ENCODE results near the gene PARD3B. TPM values are rescaled to one million over a fixed set of nuclear protein-coding genes. Genes with fewer than 3 reads are reported as not detected.
"Not testable (repeated sequence)": the region's sequence is repeated elsewhere in the genome, so short reads cannot be mapped to it uniquely, and the experiment has no call there.

Gene PARD3B
- total RNA-seq, 2 donors from 2014 or later, result 15.0 to 17.8 TPM

GRCh38 chr2:205484215-205484614 lies 938.9 kb downstream of the PARD3B start:
- Histone ChIP-seq H3K27me3 (no peaks in the 10 kb centered on the region), H3K9me3 (no peaks in the 10 kb centered on the region), H3K4me3 (no peak overlapping the region), H3K4me1 (no peaks in the 10 kb centered on the region), H3K27ac (no peak overlapping the region), H3K36me3 (replicated peaks in 1 of 2; ENCODE audit: insufficient read depth in 1 of 2, low read depth in 2 of 2) (no peaks in the 10 kb centered on the region)
- DNase-seq, result no peak
- 60 to 64% methylated on average over 2 of the region's 2 CpGs for WGBS, 2 donors
- intact Hi-C loops (cut with DNase I), result no loop called here
- ATAC-seq, result no peak
- TF ChIP-seq CTCF (IDR thresholded peaks at IDR 0.05) (no peak), POLR2A (IDR thresholded peaks at IDR 0.05) (no peak)

GRCh38 chr2:205484764-205485163 lies 939.5 kb downstream of the PARD3B start:
- H3K4me1 ChIP-seq, result no peaks in the 10 kb centered on the region

GRCh38 chr2:205493528-205493927 lies 948.3 kb downstream of the PARD3B start:
- H3K4me1 ChIP-seq; H3K27me3 ChIP-seq; H3K4me3 ChIP-seq; ATAC-seq; DNase-seq; H3K27ac ChIP-seq; H3K36me3 ChIP-seq (replicated peaks in 1 of 2; ENCODE audit: insufficient read depth in 1 of 2, low read depth in 2 of 2); intact Hi-C loops (cut with DNase I); H3K9me3 ChIP-seq: not testable (repeated sequence)
- 96 to 99% methylated on average over 2 of the region's 2 CpGs for WGBS, 2 donors

More at GRCh38 chr2:205484764-205485163, 939.5 kb downstream of the PARD3B start:
- H3K27ac ChIP-seq, result no peak overlapping the region
- no peaks in the 10 kb centered on the region for H3K36me3 ChIP-seq (replicated peaks in 1 of 2; ENCODE audit: insufficient read depth in 1 of 2, low read depth in 2 of 2)
- no peaks in the 10 kb centered on the region for H3K27me3 ChIP-seq
- ATAC-seq (no peak), DNase-seq (no peak)
- intact Hi-C loops (cut with DNase I), result no loop called here
- WGBS, 2 donors, result 78 to 81% methylated on average over 4 of the region's 4 CpGs
- TF ChIP-seq POLR2A (IDR thresholded peaks at IDR 0.05) (no peak), CTCF (IDR thresholded peaks at IDR 0.05) (no peak)
- H3K9me3 ChIP-seq, result no peaks in the 10 kb centered on the region
- H3K4me3 ChIP-seq, result no peak overlapping the region

GRCh38 chr2:205494537-205495235 lies 949.4 kb downstream of the PARD3B start:
- TF ChIP-seq CTCF (IDR thresholded peaks at IDR 0.05) (no peak), POLR2A (IDR thresholded peaks at IDR 0.05) (no peak)
- DNase-seq, result no peak
- H3K36me3 ChIP-seq (replicated peaks in 1 of 2; ENCODE audit: insufficient read depth in 1 of 2, low read depth in 2 of 2), result no peaks in the 10 kb centered on the region
- 82 to 92% methylated on average over 7 of the region's 7 CpGs for WGBS, 2 donors
- no peaks in the 10 kb centered on the region for H3K9me3 ChIP-seq
- no peaks in the 10 kb centered on the region for H3K4me1 ChIP-seq
- intact Hi-C loops (cut with DNase I), result no loop called here
- no peak overlapping the region for H3K27ac ChIP-seq
- H3K4me3 ChIP-seq, result no peak overlapping the region
- no peak for ATAC-seq
- no peaks in the 10 kb centered on the region for H3K27me3 ChIP-seq

- intact Hi-C loops (cut with DNase I), result no loop called here
- Histone ChIP-seq H3K4me3 (no peak overlapping the region), H3K27me3 (no peaks in the 10 kb centered on the region), H3K9me3 (no peaks in the 10 kb centered on the region), H3K4me1 (no peaks in the 10 kb centered on the region), H3K36me3 (replicated peaks in 1 of 2; ENCODE audit: insufficient read depth in 1 of 2, low read depth in 2 of 2) (no peaks in the 10 kb centered on the region), H3K27ac (no peak overlapping the region)
- DNase-seq (no peak), ATAC-seq (no peak)
- no peak for TF ChIP-seq POLR2A (IDR thresholded peaks at IDR 0.05)
- no peak for TF ChIP-seq CTCF (IDR thresholded peaks at IDR 0.05)
- WGBS, 2 donors, result 78 to 92% methylated on average over 1 of the region's 1 CpG
Observed at GRCh38 chr2:205495819-205496218, 950.5 kb downstream of the PARD3B start.
